Activated T-helper 17 cell treated with anti-CD3 and anti-CD28 coated beads, Interleukin-2, amount 50 U/mL, for 72 hours (primary cell): ENCODE measurements around the gene KCNJ5. TPM values are rescaled to one million over a fixed set of nuclear protein-coding genes. Genes with fewer than 3 reads are reported as not detected.
A peak's percentile ranks its signal among the peaks of the same experiment; 100 is the strongest.

ENCODE experiments used
- ATAC-seq: fragments of 150-1000 bp; cut with Tn5 transposase; replicated peaks from 2 replicates; pipeline ENCODE4 v1.10.0; 2021; ENCODE audit warnings: mild to moderate bottlenecking, moderate library complexity
- H3K27ac Mint-ChIP-seq: one replicate; pipeline ENCODE4 v1.8.0; 2022; ENCODE audit warnings: mixed read lengths
- H3K27me3 Mint-ChIP-seq: one replicate; pipeline ENCODE4 v1.8.0; 2022; ENCODE audit warnings: mixed read lengths
- H3K36me3 Mint-ChIP-seq: one replicate; pipeline ENCODE4 v1.8.0; 2022; ENCODE audit warnings: low read depth, mild to moderate bottlenecking, mixed read lengths
- H3K4me1 Mint-ChIP-seq: one replicate; pipeline ENCODE4 v1.8.0; 2022; ENCODE audit warnings: mixed read lengths
- H3K4me3 Mint-ChIP-seq: one replicate; pipeline ENCODE4 v1.8.0; 2022; ENCODE audit warnings: mild to moderate bottlenecking, mixed read lengths
- H3K9me3 Mint-ChIP-seq: one replicate; pipeline ENCODE4 v1.8.0; 2022; ENCODE audit warnings: mixed read lengths
- total RNA-seq, 2 donors: library from RNA; stranded (reverse); gene quantifications; one replicate each; pipeline ENCODE4 v1.2.3, GENCODE V29; 2022

Gene KCNJ5
- not detected for total RNA-seq

DNA sequence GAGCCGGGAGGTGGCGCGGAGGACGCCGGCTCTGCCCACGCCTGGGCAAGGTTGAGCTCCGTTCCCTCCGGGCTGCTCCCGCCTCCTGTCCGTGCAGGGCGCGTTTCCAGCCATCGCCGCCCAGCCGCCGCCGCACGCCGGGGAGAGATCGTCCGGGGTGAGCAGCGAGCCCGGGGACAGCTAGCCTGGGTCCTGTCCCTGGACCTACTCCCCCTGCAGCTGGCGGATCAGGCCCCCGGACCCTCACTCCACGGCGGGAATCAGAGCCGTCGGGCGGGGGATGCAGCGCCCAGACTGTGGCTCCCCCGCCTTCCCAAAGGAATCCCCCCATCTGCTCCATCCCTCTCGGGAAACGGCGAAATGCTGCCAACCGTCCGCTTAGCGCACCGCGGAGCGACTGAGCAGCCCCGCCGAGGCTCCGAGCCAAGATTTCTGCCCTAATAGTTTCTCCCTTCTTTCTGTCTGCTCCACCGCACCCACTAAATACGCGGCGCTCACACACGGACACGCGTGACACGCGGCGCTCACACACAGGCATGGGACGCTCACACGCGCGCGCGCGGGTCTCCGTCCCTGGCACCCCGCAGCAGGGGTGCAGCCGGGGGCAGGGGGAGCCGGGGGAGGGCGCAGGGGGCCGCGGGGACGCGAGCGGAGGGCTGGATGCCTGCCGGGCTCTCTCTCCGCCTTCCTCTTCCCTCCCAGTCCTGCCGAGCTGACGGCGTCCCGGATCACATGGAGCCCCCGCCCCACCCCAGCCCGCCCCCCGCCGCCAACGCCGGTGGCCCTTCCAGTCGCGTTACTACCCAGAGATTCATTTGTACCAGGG is at the start of gene KCNJ5:
KCNJ5 (plus strand) TSS at position 814 of the 826 bp plus-strand sequence. CDS start 19,918 bp downstream, outside the sequence.
- Mint-ChIP-seq H3K4me1 (no peaks in the 10 kb centered on the region), H3K4me3 (peak within 1 kb of the TSS; percentile 57), H3K9me3 (no peaks in the 10 kb centered on the region), H3K27me3 (peaks cover 44% of the 10 kb centered on the region), H3K27ac (no peak within 1 kb of the TSS), H3K36me3 (no peaks in the 10 kb centered on the region)
- ATAC-seq = peak; percentile 51

DNA sequence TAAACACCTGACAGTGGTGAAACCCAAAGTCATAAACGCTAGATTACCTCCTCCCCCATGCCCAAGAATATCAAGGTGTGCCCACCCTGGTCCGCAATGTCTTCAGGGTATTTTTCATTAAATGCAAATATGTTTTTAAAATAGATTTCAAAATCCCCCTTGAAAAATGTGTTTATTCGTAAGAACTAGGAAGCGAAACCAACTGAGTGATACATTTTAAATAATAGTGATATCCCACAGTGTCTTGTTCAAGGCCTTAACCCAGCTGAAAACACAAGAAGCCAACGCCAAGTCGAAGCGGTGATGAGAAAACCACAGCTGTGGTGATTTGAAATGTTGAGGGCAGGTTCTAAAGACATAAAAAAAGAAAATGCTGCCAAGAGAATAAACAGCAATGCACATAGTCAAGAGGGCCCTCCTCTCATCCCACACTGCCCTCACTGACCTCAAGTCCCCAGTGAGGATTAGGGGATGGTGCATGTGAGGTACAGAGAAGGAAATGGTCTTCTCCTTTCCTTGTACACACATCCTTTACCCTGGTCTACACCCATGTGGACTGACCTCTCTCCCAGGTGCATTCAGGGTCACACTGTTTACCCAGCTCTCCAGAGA is 49.6 kb upstream of the KCNJ5 start:
- Mint-ChIP-seq H3K9me3 (no peaks in the 10 kb centered on the region), H3K27me3 (no peaks in the 10 kb centered on the region), H3K4me3 (peak overlapping the region; percentile 50), H3K27ac (peak overlapping the region; percentile 79), H3K4me1 (peaks cover 55% of the 10 kb centered on the region), H3K36me3 (no peaks in the 10 kb centered on the region)
- no peak for ATAC-seq

DNA sequence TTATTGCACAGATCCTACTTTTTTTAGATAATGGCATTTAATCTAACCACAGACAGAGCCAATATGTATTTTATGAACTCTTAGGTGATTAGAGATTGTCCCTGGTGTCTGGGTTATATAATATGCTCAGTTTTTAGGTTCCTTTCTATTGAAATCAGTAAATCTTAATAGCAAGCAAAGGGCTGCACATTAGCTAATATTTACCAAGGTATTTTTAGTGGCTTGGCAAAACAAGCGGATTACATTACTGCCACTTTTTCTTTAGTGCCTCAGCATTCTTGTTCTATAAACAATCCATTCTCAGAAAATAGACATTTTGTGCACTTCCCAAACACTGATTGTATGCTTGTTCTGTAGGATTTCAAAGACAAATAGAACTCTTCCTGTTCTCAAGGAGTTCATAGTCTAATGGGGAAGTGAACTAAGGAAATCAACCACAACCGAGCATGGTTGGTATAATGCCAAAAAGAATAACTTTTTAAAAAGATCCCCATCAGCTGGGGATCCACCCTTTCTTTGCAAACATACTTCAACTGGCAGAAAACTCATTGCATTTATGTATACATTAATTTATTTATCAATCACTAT is 47.9 kb upstream of the KCNJ5 start:
- no peaks in the 10 kb centered on the region for H3K9me3 Mint-ChIP-seq
- H3K4me1 Mint-ChIP-seq = peaks cover 47% of the 10 kb centered on the region
- no peaks in the 10 kb centered on the region for H3K27me3 Mint-ChIP-seq
- H3K27ac Mint-ChIP-seq = no peak overlapping the region
- no peaks in the 10 kb centered on the region for H3K36me3 Mint-ChIP-seq
- no peak overlapping the region for H3K4me3 Mint-ChIP-seq
- no peak for ATAC-seq

DNA sequence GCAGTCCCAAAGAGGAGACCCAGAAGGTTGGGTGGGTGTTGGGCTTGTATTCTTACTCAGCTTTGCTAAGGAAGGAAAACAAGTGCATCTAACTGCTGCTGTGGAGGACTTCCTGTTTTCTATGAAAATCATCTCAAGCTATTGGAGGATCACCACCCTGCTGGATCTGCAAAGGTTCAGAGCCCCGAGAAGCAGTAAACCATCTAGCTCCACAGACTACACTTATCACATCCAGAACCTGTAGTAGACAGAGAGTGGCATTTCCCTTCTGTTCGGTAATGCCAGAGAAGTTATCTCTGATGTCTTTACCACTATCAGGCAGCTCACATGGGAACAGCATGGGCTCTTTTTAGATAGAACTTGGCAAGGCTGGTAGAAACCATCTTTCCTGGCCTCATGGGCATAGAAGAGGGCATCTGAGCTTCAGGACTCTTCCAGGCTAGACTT is 45.8 kb upstream of the KCNJ5 start:
- H3K9me3 Mint-ChIP-seq = no peaks in the 10 kb centered on the region
- H3K27ac Mint-ChIP-seq = peak overlapping the region; percentile 73
- no peaks in the 10 kb centered on the region for H3K36me3 Mint-ChIP-seq
- H3K4me1 Mint-ChIP-seq = peaks cover 31% of the 10 kb centered on the region
- H3K4me3 Mint-ChIP-seq = peak overlapping the region; percentile 46
- peak; percentile 76 for ATAC-seq
- H3K27me3 Mint-ChIP-seq = no peaks in the 10 kb centered on the region

DNA sequence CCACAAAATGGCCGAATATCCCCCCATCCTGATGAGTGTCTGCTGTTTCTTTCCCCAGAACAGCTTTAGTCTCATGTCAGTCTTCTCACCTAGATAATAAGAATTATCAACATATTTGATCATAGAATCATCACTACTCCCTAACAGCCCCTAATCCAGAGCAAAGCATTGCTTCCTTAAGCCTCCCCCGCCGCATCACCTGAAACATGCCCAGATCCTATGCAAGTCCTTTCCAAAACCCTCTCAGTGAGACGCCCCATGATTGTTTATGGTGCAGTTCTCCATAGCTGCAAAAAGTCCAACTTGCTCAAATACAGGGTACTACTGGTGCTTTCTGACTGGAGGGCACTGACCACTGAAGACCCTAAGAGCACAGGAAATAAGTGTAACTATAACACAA is 44.2 kb upstream of the KCNJ5 start:
- H3K4me1 Mint-ChIP-seq = peaks cover 22% of the 10 kb centered on the region
- ATAC-seq = no peak
- no peaks in the 10 kb centered on the region for H3K36me3 Mint-ChIP-seq
- H3K9me3 Mint-ChIP-seq = no peaks in the 10 kb centered on the region
- H3K27ac Mint-ChIP-seq = no peak overlapping the region
- H3K4me3 Mint-ChIP-seq = no peak overlapping the region
- H3K27me3 Mint-ChIP-seq = no peaks in the 10 kb centered on the region

DNA sequence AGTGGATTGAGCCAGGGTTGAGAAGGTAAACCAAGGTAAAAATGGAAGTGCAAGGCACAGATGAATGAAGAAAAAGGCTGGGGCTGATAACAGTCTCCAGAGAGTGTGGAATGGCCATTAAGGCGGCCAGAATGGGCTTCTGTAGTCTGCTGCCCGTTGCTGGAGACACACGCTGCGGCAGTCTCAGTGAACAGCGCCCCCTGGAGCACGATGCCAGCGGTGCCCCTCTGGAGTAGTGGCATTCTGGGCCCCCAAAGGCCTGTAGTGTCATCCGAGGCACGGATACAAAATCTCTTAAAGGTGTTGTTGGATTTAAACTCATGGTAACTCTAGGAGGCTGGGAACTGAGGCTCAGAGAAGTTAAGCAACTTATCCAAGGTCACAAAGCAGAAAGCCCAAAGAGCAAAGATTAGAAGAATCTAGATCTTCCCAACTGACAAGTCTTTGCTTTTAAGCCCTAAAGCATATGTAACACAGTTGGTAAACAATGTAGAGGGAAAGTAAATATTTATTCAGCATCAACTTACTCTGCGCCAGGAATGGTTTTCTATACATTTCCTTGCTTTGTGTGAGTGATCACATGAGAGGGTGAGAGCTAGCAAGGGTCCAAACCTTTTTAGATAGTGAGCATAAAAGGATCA is 42.2 kb upstream of the KCNJ5 start:
- peak; percentile 81 for ATAC-seq
- peaks cover 17% of the 10 kb centered on the region for H3K4me1 Mint-ChIP-seq
- no peaks in the 10 kb centered on the region for H3K36me3 Mint-ChIP-seq
- H3K27me3 Mint-ChIP-seq = no peaks in the 10 kb centered on the region
- no peak overlapping the region for H3K27ac Mint-ChIP-seq
- H3K4me3 Mint-ChIP-seq = no peak overlapping the region
- no peaks in the 10 kb centered on the region for H3K9me3 Mint-ChIP-seq

DNA sequence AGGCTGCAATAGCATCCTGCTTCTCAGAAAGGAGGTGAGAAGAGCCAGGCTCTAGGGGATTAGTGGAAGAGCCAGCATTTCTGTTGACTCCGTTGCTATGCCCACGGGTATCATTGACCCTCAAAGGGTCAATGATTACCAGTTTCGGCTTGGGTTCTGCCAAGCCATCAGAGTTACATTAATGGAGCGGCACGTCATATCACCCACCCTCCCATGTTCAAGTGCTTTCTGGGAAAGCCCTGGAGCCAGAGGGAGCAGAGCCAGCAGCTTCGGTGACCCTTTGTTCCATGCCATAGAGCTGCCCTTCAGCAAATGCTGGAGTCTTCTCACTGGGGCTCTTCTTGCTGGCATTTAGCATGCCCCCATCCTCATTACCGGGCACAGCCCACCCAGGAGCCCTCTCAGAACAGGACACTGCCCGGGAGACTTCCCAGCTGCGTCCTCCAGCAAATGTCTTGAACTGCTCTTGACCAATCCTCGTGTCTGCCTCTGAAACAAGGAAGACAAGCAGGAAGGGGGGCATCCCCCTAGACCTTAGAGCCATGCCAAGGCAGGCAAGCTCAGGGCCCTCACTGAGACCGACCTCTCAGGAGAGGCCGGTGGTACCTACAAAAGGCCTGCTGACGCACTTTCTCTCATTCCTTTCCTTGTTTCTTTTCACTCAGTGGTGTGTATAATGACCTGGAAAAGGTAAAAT is 38.7 kb upstream of the KCNJ5 start:
- Mint-ChIP-seq H3K9me3 (no peaks in the 10 kb centered on the region), H3K4me1 (peaks cover 4% of the 10 kb centered on the region), H3K4me3 (no peak overlapping the region), H3K27me3 (no peaks in the 10 kb centered on the region), H3K27ac (no peak overlapping the region), H3K36me3 (no peaks in the 10 kb centered on the region)
- no peak for ATAC-seq

DNA sequence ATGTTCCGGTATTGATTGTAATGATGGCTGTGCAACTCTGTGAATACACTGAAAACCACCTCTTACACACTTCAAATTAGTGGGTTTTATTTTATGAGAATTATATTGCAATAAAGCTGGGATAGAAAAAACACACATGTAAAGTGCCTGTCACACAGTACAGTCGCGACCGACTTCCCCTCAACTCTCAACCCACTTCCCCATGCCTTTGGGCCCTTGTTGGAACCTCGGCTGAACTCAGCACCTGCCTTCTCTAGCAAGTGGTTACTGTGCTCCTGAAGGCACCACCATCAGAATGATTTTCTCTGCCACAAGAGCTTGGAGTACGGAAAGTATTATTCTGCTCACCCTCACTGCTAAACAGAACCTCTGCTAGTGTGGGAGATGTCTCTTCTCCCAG is 37.6 kb upstream of the KCNJ5 start:
- H3K4me1 Mint-ChIP-seq = peaks cover 4% of the 10 kb centered on the region
- H3K27me3 Mint-ChIP-seq = no peaks in the 10 kb centered on the region
- no peak for ATAC-seq
- H3K36me3 Mint-ChIP-seq = no peaks in the 10 kb centered on the region
- H3K4me3 Mint-ChIP-seq = no peak overlapping the region
- no peaks in the 10 kb centered on the region for H3K9me3 Mint-ChIP-seq
- no peak overlapping the region for H3K27ac Mint-ChIP-seq

DNA sequence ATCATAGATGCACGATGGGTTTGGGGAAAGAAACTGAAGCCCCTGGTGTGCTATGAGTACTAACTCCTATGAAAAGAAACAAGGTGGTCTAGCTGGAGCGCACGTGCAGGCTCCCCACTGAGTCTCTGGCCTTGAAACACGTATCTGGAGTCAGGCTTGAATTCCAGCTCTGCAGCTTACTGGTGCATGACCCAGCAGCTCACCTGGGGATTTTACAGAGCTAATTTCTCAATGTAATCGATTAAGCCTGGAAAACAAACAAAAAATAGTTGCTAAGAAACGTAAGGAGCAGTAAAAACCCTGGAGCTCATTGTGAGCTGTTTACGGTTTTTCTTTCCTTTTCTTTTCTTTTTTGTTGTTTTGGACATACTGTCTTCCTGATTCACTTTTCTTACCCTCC is 36.3 kb upstream of the KCNJ5 start:
- Mint-ChIP-seq H3K27ac (no peak overlapping the region), H3K36me3 (no peaks in the 10 kb centered on the region), H3K4me1 (no peaks in the 10 kb centered on the region), H3K27me3 (no peaks in the 10 kb centered on the region), H3K4me3 (no peak overlapping the region), H3K9me3 (no peaks in the 10 kb centered on the region)
- no peak for ATAC-seq

DNA sequence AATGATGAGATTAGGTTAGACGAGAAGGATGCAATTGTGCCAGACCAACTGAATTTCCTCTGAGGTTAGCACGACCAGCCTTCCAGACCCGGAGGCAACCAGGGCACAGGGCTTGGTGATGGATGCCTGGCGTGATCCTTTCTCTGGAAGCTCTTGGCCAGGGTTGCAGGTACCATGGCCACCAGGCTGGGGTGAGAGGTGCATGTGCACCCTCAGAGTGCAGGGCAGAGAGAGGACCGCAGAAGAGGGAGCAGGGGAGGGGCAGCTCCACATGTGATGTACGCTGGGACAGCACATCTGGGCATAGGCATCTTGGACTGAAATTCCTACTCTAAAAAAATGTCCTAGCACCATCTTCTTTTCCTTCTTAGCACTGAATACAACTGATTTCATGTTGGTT is 34.9 kb upstream of the KCNJ5 start:
- Mint-ChIP-seq H3K4me1 (peaks cover 5% of the 10 kb centered on the region), H3K27me3 (no peaks in the 10 kb centered on the region), H3K36me3 (no peaks in the 10 kb centered on the region), H3K9me3 (no peaks in the 10 kb centered on the region), H3K4me3 (no peak overlapping the region), H3K27ac (no peak overlapping the region)
- no peak for ATAC-seq

DNA sequence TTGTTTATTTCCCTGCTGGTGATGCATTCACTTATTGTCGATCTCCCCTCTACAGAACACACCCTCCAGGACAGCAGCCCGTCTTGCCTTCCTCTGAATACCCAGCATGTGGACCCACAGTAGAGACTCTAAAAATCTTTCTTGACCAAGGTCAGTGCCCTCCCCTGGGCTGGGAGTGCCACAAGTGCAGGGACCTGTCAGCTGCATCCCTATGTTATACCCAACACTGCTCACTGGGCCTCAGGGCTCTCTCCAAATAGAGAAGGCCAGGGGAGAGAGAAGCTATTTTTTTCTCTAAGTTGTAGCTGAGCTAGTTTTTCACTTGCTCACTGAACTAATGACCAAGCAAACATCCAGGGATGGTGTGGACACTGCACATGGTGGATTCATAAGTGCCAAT is 33.8 kb upstream of the KCNJ5 start:
- H3K27me3 Mint-ChIP-seq = no peaks in the 10 kb centered on the region
- no peak overlapping the region for H3K4me3 Mint-ChIP-seq
- no peaks in the 10 kb centered on the region for H3K36me3 Mint-ChIP-seq
- no peaks in the 10 kb centered on the region for H3K9me3 Mint-ChIP-seq
- ATAC-seq = no peak
- H3K4me1 Mint-ChIP-seq = peaks cover 5% of the 10 kb centered on the region
- H3K27ac Mint-ChIP-seq = no peak overlapping the region

DNA sequence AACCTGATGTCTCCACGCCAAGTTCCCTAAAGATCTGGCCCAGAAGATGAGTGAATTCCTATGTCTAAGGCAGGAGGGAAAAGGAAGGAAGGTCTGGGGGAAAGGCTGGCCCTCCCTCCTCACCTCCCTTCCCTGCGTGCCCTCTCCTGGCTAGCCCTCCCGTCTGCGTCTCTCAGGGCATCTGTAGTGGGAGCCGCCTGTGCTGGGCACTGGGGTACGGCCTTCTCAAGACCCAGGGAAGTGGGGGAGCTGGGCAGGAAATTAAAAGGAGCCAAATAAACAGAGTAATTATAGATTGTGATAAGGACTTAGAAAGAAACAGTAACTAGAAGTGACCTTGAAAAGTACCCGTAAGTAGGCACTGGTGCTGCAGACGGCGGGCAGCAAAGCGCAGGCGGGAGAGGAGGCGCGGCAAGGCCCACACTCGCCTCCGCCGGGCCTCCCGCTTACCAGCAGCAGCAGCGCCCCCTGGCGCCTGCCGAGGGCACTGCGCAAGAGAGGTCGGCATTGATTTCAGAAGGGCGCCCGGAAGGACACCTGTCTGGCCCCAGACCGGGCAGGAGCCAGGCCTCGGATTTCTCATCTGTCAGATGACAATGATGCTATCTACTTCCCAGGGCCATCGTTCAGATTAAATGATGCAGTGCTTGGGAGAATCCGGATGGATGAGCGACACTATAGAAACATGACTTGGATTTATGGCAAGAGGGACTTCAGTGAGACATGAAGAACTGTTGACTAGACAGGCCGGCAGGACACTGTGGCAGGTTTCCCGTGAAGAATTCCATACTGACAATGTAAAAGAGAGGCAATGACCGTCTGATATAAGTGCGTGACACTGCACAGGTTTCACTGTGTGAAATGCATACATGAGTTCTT is 31.4 kb upstream of the KCNJ5 start:
- Mint-ChIP-seq H3K27ac (no peak overlapping the region), H3K9me3 (no peaks in the 10 kb centered on the region), H3K4me3 (peak overlapping the region; percentile 21), H3K27me3 (no peaks in the 10 kb centered on the region), H3K4me1 (peaks cover 5% of the 10 kb centered on the region), H3K36me3 (no peaks in the 10 kb centered on the region)
- ATAC-seq = peak; percentile 95

DNA sequence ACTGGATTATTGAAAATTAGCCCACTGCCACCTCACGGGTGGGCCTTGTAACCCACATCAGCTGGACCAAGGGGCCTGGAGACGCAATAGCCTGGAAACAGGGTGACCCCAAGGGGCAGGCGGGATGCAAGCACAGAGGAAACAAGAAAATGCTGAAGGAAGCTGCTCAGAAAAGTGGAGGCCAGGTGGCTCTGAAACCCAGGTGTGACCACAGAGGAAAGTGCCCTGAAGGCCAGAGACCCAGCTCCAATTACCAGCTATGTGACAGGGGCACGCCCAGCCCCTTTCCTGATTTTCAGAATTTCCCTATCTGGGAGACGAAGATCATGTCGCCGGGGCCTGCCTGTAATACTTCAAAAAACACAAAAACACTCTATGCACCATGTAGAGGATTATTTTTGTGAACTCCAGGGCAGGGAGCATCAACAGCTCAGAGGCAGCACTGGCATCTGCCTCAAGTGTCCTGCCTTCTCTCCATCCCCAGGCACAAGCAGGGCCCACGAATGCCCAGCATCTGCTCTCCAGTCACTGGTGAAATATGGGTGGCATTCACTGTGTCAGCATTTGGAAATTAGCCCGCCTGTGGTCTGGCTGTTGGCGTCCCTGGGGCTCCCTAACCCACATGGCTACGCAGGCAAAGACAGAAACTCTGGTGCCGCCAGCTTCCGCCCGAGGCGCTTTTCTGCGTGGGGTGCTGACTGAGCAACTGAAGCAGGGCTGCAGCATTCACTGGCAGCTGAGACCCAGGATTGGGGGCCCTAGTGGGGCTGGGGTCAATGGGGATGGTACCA is 30.4 kb upstream of the KCNJ5 start:
- Mint-ChIP-seq H3K4me3 (no peak overlapping the region), H3K4me1 (peaks cover 5% of the 10 kb centered on the region), H3K9me3 (no peaks in the 10 kb centered on the region), H3K36me3 (no peaks in the 10 kb centered on the region), H3K27me3 (no peaks in the 10 kb centered on the region), H3K27ac (no peak overlapping the region)
- no peak for ATAC-seq
